ENCODE results near the gene ANKRD53. TPM values are rescaled to one million over a fixed set of nuclear protein-coding genes. Genes with fewer than 3 reads are reported as not detected.

Gene ANKRD53
- total RNA-seq, 1 experiment from 2014 or later, result not detected

DNA sequence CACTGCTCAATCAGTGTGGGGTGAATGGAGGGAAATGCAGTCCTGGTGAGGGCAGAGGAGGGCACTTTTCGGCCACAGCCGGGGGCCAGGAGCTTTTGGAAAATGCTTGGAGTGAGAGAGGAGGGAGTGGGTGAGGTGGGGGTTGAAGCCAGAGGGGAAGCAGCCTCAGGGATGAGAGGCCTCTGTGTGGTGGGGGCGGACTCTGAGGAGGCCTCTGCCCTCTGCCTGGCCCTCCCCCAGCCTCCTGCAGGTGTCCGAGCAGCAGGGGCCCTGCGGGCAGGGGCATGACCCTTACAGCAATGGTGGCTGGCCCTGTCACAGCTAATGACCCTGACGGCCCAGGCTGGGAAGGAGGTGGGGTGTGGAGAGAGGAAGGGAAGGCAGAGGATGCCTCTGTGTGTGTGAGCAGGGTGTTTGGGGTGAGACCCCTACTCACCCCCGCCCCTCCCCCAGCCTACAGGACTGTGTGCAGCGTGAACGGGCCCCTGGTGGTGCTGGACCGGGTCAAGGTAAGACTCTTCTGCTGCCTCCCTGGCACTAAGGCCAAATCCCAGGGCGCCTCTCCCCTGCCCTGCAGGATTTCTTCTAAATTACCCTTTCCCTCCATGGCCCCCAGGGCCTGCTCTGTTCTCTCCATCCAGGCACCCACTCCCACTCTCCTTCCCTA is 35.1 kb upstream of the ANKRD53 start:
- no peak for DNase-seq (ENCODE audit: low read depth)

- no peak for DNase-seq (ENCODE audit: low read depth)
These were observed 34.2 kb upstream of the ANKRD53 start for GRCh38 chr2:70944111-70944690.

- peak; percentile 64 for DNase-seq (ENCODE audit: low read depth)
These were observed 31.5 kb upstream of the ANKRD53 start for GRCh38 chr2:70946832-70947442.

DNA sequence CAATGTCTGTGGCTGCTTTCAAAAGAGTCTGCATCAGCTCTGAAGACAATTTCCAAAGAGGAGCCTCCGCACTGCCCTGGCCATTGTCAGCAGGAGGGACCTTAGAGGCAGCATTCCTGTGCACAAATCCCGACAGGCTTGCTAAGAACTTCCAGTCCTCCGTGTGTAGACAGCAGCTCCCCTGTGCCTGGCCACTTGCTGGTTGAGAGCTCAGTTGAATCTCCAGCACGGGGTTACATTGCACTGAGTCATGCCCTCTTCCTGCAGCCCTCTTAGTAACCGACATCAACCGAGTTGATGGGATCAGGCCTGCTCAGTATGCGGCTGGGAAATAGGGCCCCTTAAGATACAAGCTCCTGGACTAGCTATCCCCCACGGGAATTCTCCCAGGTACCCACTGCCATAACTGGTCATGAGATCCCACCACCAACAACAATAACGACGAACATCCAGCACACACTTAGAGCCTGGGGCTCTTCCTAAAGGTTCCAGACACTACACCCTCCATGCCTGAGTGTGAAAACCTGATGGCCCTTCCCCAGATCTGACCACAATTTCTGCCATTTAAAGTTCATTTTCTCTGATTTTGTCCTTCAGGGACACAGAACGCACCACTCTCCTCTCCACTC is 30.8 kb upstream of the ANKRD53 start:
- peak; percentile 84 for DNase-seq (ENCODE audit: low read depth)

GRCh38 chr2:70948337-70949003 is 30.0 kb upstream of the ANKRD53 start:
- DNase-seq (ENCODE audit: low read depth), result peak; percentile 87

GRCh38 chr2:70949086-70949485 is 29.3 kb upstream of the ANKRD53 start:
- no peak for DNase-seq (ENCODE audit: low read depth)

DNA sequence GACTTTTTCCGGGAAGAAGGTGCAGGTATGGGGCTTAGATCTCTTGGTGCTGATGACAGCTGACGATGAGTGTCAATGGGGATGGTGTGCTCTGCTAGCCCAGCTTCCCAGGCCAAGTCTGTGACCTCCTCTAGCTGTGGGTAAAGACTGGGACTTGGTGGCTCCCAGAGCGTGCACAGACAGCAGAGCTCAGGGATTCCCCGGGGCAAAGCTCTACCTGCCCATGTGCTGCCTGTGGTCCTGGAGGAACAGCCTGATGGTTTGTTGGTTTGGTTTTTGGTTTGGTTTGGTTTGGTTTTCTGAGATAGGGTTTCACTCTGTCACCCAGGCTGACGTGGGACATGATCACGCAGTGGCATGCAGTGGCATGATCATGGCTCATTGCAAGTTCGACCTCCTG is 23.5 kb upstream of the ANKRD53 start:
- DNase-seq (ENCODE audit: low read depth), result no peak

DNA sequence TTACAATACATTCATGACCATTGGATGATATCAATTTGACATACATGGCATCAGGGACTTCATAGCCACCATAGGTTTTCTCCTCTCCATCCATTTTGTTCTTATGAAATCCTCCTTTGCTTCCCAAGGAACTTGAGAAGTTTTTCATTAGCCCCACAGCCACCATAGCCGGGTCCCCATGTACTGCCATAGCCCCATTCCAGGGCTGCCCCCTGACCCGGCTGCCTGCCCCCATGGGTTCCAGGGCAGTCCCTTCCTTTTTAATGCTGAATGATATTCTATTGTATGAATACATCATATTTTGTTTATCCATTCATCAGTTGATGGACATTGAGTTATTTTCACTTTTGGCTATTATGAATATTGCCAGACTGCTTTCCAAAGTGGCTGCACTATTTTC is 22.3 kb upstream of the ANKRD53 start:
- DNase-seq (ENCODE audit: low read depth), result no peak

DNA sequence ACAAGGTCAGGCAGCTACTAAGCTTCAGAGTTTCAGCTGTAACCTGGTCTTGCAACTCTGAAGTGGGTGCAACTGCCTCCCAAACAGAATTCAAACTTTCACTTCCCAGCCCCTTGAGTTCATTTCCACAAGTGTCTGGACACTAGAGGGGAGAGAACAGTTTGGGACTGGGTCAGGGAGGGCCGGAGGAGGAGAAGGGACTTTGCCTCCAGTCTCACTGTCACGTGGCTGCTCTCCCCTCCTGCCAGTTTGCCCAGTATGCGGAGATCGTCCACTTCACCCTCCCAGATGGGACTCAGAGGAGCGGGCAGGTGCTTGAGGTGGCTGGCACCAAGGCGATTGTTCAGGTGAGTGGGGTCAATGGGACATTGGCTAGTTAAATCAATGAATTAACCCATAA is 20.6 kb upstream of the ANKRD53 start:
- no peak for DNase-seq (ENCODE audit: low read depth)

DNA sequence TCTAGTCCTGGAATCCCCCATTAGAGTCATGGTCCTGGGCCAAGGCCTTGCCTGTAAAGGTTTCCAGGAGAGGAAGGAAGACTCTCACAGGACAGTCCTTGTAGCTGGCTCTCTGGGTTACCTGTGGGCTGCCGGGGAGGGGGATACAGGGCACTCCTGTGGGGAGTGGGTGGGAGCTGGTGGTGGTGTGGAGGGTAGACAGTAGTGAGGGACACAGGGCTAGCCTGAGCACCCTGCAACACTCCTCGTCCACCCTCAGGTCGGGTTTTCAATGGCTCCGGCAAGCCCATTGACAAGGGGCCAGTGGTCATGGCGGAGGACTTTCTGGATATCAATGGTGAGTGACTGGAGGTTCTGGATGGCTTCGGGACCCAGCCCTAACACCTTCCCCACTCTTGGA is 19.7 kb upstream of the ANKRD53 start:
- DNase-seq (ENCODE audit: low read depth), result no peak

- no peak for DNase-seq (ENCODE audit: low read depth)
These were observed 19.1 kb upstream of the ANKRD53 start for GRCh38 chr2:70959271-70959761.

DNA sequence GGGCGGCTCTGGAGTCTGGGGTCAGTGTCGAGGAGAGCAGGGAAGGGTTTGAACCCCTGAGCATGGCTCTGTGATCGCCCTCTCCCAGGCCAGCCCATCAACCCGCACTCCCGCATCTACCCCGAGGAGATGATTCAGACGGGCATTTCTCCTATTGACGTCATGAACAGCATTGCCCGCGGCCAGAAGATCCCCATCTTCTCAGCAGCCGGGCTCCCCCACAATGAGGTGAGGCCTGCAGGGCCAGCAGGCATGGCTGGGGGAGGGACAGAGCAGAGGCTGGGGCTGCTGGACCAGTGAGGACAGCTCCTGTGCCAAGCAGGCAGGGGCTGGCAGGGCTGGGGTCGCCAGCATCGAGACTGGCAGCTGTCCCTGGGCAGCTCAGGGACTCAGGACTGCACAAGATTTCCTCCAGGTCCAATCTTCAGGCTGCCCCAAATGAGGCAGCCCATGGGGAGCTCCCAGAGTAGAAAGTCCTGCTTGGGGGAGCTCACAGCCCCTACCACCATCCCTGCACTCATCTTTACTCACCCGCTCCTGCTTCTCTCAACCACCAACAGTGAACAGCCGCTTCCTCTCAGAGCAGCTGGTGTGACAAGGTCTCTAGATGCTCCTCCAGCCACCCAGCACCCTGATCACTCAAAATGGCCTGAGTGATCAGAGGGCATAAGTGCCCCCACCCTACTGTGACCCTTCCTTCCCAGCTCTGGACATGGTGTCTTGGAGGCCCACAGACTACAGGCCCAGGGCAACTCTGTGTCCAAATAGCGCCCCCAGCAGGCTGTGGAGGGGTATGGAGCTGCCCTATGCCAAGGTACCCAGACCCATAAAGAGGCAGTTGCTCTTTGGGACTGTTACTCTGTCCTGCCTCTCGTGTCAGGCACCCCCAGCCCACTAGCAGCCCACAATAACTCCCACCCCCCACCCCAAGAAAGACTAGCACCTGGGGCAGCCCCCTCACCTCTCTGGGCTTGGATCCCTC is 18.3 kb upstream of the ANKRD53 start:
- DNase-seq (ENCODE audit: low read depth), result no peak

- DNase-seq (ENCODE audit: low read depth), result no peak
These were observed 17.4 kb upstream of the ANKRD53 start for GRCh38 chr2:70960833-70961647.

- no peak for DNase-seq (ENCODE audit: low read depth)
These were observed 16.8 kb upstream of the ANKRD53 start for GRCh38 chr2:70961648-70961994.

DNA sequence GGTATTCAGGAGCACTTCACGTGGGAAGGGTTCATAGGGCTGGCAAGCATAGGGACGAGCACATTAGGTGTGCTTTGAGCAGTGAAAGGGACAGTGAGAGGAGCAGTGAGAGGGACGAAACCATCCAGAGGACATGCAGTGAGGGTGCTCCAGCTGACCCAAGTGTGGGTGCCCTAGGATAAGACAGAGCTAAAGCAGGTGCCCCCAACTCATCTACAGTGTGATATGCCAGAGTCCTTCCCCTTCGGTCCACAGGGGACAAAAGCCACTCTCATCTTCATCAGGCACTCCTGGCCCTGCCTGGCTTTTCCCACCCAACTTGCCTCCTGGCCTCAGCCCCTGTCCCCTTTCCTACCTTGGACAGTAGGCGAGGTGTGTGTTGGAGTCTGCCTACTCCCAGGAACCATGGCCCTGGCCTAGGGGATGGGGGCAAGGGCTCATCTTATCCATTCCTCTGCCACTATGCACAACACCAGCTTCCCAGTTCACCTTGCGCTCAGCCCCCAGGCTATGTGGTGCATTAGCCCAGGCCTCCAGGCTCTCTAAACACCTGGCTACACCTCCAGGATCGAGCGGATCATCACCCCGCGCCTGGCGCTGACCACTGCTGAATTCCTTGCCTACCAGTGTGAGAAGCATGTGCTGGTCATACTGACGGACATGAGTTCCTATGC is 16.1 kb upstream of the ANKRD53 start:
- DNase-seq (ENCODE audit: low read depth), result no peak

GRCh38 chr2:70962885-70963878 is 15.2 kb upstream of the ANKRD53 start:
- DNase-seq (ENCODE audit: low read depth), result no peak

GRCh38 chr2:70964133-70964532 is 14.3 kb upstream of the ANKRD53 start:
- no peak for DNase-seq (ENCODE audit: low read depth)
